A549 (cell line): ENCODE results near the gene ATP5F1D. TPM values are rescaled to one million over a fixed set of nuclear protein-coding genes. Genes with fewer than 3 reads are reported as not detected.
A peak's percentile ranks its signal among the peaks of the same experiment; 100 is the strongest.

Experiments used
- ATAC-seq, 2 experiments: fragments of 200-7000 bp in 1 of 2; fragments of >200 bp in 1 of 2; cut with Nextera tagmentation in 1 of 2; cut with Tn5 transposase in 1 of 2; 3 replicates each; pipeline versions ENCODE4 v1.8.0 to v1.9.1; 2018 to 2020; ENCODE audit warnings: mild to moderate bottlenecking in 1 of 2, moderate library complexity in 1 of 2
- CTCF ChIA-PET: fragments of 300-600 bp; sonication (Branson Sonifier 250); formaldehyde crosslinking; extraction: SDS; loops from one replicate; lab custom pipeline; 2021; ENCODE audit warnings: antibody characterized with exemption, inconsistent platforms; lab: Yijun Ruan, JAX
- POLR2A ChIA-PET: fragments of 350-600 bp; formaldehyde crosslinking; extraction: SDS; loops from one replicate; lab custom pipeline; 2021; ENCODE audit warnings: antibody characterized with exemption, inconsistent platforms; lab: Yijun Ruan, JAX
- DNase-seq, 2 experiments: peaks; one replicate each; pipeline versions ENCODE4 v3.0.0 to v3.0.0-alpha.2; 2011 to 2016; ENCODE audit warnings: low read depth in 1 of 2, low spot score in 1 of 2
- FAIRE-seq: peaks from 2 replicates; lab custom pipeline; 2011; peaks lifted over from hg19 to GRCh38; lab: Jason Lieb, UNC
- H3K27ac ChIP-seq, 2 experiments: fragments of >200 bp; sonication (Bioruptor Twin); formaldehyde crosslinking; 3 replicates each; pipeline ENCODE4 v1.5.1; 2016 to 2017
- H3K4me1 ChIP-seq: fragments of >200 bp; sonication (Bioruptor Twin); formaldehyde crosslinking; 3 replicates; pipeline ENCODE4 v1.6.1; 2016
- H3K4me2 ChIP-seq: fragments of >200 bp; sonication (Bioruptor Twin); formaldehyde crosslinking; 3 replicates; pipeline ENCODE4 v1.6.1; 2016
- H3K4me3 ChIP-seq: fragments of >200 bp; sonication (Bioruptor Twin); formaldehyde crosslinking; 3 replicates; pipeline ENCODE4 v1.5.1; 2016
- H3K9me3 ChIP-seq: fragments of >200 bp; sonication (Bioruptor Twin); formaldehyde crosslinking; 3 replicates; pipeline ENCODE4 v1.6.1; 2016
- CHD2 ChIP-seq: fragments of 150-350 bp; IDR thresholded peaks from 2 replicates; pipeline ENCODE4 v1.6.1; 2014; ENCODE audit warnings: low read length; ENCODE audit not compliant: partially characterized antibody
- EP300 ChIP-seq, 2 experiments: fragments of >200 bp; sonication (Bioruptor Twin); formaldehyde crosslinking; IDR thresholded peaks; 2 replicates in 1 of 2; 3 replicates in 1 of 2; pipeline ENCODE4 v1.6.1; 2016 to 2017
- ESRRA ChIP-seq: fragments of 150-350 bp; IDR thresholded peaks from 2 replicates; pipeline ENCODE4 v1.6.1; 2014; ENCODE audit warnings: mild to moderate bottlenecking, low read length, borderline replicate concordance
- HDAC2 ChIP-seq: fragments of 200-600 bp; sonication (generic); IDR thresholded peaks from 2 replicates; pipeline ENCODE4 v1.6.1; 2016
- HOXB13 ChIP-seq: fragments of 250-450 bp; sonication (Bioruptor Pico); IDR thresholded peaks from 2 replicates; pipeline ENCODE4 v1.5.0; 2020; ENCODE audit warnings: low read depth, mild to moderate bottlenecking, moderate library complexity
- KDM1A ChIP-seq: fragments of 200-600 bp; sonication (generic); IDR thresholded peaks from 2 replicates; pipeline ENCODE4 v1.6.1; 2016; ENCODE audit warnings: low read depth, mild to moderate bottlenecking
- MAZ ChIP-seq: fragments of 150-350 bp; IDR thresholded peaks from 2 replicates; pipeline ENCODE4 v1.6.1; 2014; ENCODE audit warnings: antibody characterized with exemption, low read depth, low read length, borderline replicate concordance
- NR3C1 ChIP-seq: fragments of >200 bp; sonication (Bioruptor Twin); formaldehyde crosslinking; IDR thresholded peaks from 3 replicates; pipeline ENCODE4 v1.6.1; 2017
- RFX5 ChIP-seq: fragments of 450-650 bp; IDR thresholded peaks from 2 replicates; pipeline ENCODE4 v1.7.1; 2014; ENCODE audit warnings: antibody characterized with exemption, mild to moderate bottlenecking, moderate library complexity
- RNF2 ChIP-seq: fragments of 200-600 bp; sonication (generic); IDR thresholded peaks from 2 replicates; pipeline ENCODE4 v1.6.1; 2016; ENCODE audit warnings: low read depth, mild to moderate bottlenecking, antibody characterized with exemption, moderate library complexity, borderline replicate concordance
- WGBS: methylation state at CpG from one replicate; pipeline ENCODE4 v1.1.6; 2017; ENCODE audit errors: missing lambda C conversion rate; 5-methylcytosine and 5-hydroxymethylcytosine counted together
- polyA plus RNA-seq, 4 experiments: library from polyadenylated mRNA; depleted of rRNA in 3 of 4; stranded (reverse); fragments of >200 nt; fragmentation: RNase III in 1 of 4; extraction: RNeasy Plus Mini Kit Qiagen cat#74134 plus additional on column Dnase treatment in 1 of 4; gene quantifications; 2 replicates in 3 of 4; 3 replicates in 1 of 4; pipeline ENCODE4 v1.2.3, GENCODE V29; 2011 to 2017
- TF ChIP-seq, protein P1 (sequence below): fragments of >200 bp; sonication (Bioruptor Twin); formaldehyde crosslinking; IDR thresholded peaks from 3 replicates; pipeline ENCODE4 v1.5.1; 2016
- TF ChIP-seq, protein P2 (sequence below): fragments of 450-650 bp; IDR thresholded peaks from 2 replicates; pipeline ENCODE4 v1.6.1; 2014; ENCODE audit warnings: antibody characterized with exemption
- TF ChIP-seq, protein P3 (sequence below): fragments of >200 bp; sonication (Bioruptor Twin); formaldehyde crosslinking; IDR thresholded peaks from 2 replicates; pipeline ENCODE4 v1.6.1; 2016
- TF ChIP-seq, protein P4 (sequence below): IDR thresholded peaks from 2 replicates; pipeline ENCODE4 v1.6.1; 2012
- TF ChIP-seq, protein P5 (sequence below): fragments of 250-450 bp; sonication (Bioruptor Pico); IDR thresholded peaks from 2 replicates; pipeline ENCODE4 v1.5.0; 2021; ENCODE audit warnings: mild to moderate bottlenecking, moderate library complexity, borderline replicate concordance
- TF ChIP-seq, protein P6 (sequence below): IDR thresholded peaks from 2 replicates; pipeline ENCODE4 v1.6.1; 2012; ENCODE audit warnings: low read depth, borderline replicate concordance

ATP5F1D gene
- polyA plus RNA-seq, 2 of the 4 experiments (the other 2 are of a cell fraction), result 28.7 to 96.9 TPM

DNA sequence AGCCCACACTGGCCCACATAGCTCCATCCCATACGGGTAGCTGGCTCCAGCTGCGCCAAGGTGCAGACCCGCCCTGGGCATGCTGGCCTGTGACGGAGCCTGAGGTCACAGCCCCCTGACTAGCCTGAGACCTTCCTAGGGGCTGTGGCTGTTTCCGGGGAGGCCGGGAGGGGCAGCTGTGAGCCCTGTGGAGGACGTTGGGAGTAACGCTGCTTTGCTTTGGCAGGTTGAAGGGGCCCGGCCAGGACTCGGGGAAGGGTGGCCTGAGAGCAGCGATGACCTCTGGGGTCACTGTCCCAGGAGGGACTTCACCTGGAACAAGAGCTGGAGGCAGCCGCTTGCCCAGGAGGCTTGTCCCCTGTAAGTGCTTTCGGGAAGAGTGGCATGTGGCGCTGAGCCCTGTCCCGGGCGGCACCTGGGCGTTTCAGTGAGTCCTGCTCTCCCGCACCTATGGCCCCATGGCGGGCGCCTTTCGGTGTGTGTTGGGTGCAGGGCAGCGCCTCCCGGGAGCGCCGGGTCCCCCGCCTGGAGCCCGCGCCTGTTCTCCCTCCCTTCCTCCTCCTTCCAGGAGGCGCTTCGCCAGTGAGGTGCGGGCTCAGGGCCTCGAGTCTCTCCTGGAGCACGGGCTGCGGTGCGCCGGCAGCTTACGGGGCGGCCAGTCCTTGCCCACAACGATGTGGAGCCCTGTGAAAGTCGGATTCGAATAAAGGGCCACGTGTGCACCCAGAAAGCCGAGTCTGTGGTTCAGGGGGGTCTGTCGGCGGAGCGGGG is 32.7 kb downstream of the ATP5F1D start:
- Histone ChIP-seq H3K27ac (peak overlapping the region; percentile 96 to 100; a peak in 5 of 6 replicates), H3K4me2 (peak overlapping the region; percentile 99), H3K4me3 (peak overlapping the region; percentile 80), H3K9me3 (no peaks in the 10 kb centered on the region), H3K4me1 (peaks cover 43% of the 10 kb centered on the region)
- DNase-seq, result no peak
- CTCF ChIA-PET, result interaction anchor here (1.6 to 5.3 kb wide), 2 partner anchors 30 to 171 kb away, joined by 3 to 39 read pairs; no protein-coding TSS in a partner anchor
- FAIRE-seq, result no peak
- POLR2A ChIA-PET, result no interaction called here
- TF ChIP-seq, protein P1, sequence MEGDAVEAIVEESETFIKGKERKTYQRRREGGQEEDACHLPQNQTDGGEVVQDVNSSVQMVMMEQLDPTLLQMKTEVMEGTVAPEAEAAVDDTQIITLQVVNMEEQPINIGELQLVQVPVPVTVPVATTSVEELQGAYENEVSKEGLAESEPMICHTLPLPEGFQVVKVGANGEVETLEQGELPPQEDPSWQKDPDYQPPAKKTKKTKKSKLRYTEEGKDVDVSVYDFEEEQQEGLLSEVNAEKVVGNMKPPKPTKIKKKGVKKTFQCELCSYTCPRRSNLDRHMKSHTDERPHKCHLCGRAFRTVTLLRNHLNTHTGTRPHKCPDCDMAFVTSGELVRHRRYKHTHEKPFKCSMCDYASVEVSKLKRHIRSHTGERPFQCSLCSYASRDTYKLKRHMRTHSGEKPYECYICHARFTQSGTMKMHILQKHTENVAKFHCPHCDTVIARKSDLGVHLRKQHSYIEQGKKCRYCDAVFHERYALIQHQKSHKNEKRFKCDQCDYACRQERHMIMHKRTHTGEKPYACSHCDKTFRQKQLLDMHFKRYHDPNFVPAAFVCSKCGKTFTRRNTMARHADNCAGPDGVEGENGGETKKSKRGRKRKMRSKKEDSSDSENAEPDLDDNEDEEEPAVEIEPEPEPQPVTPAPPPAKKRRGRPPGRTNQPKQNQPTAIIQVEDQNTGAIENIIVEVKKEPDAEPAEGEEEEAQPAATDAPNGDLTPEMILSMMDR, result no peak
- no peak for TF ChIP-seq MAZ
- TF ChIP-seq ESRRA, result no peak
- no peak for TF ChIP-seq KDM1A
- TF ChIP-seq, protein P2, sequence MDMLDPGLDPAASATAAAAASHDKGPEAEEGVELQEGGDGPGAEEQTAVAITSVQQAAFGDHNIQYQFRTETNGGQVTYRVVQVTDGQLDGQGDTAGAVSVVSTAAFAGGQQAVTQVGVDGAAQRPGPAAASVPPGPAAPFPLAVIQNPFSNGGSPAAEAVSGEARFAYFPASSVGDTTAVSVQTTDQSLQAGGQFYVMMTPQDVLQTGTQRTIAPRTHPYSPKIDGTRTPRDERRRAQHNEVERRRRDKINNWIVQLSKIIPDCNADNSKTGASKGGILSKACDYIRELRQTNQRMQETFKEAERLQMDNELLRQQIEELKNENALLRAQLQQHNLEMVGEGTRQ, result no peak
- TF ChIP-seq HDAC2, result no peak
- TF ChIP-seq NR3C1, result no peak
- TF ChIP-seq, protein P3, sequence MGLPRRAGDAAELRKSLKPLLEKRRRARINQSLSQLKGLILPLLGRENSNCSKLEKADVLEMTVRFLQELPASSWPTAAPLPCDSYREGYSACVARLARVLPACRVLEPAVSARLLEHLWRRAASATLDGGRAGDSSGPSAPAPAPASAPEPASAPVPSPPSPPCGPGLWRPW, result no peak
- TF ChIP-seq EP300 (IDR thresholded peaks at IDR 0.05), result no peak
- no peak for TF ChIP-seq HOXB13 (CRISPR knock-in tag)
- TF ChIP-seq RFX5, result no peak
- no peak for TF ChIP-seq CHD2
- TF ChIP-seq, protein P4, sequence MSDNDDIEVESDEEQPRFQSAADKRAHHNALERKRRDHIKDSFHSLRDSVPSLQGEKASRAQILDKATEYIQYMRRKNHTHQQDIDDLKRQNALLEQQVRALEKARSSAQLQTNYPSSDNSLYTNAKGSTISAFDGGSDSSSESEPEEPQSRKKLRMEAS, result no peak
- ATAC-seq, result no peak
- WGBS, result 85% methylated on average over 20 of the region's 46 CpGs

DNA sequence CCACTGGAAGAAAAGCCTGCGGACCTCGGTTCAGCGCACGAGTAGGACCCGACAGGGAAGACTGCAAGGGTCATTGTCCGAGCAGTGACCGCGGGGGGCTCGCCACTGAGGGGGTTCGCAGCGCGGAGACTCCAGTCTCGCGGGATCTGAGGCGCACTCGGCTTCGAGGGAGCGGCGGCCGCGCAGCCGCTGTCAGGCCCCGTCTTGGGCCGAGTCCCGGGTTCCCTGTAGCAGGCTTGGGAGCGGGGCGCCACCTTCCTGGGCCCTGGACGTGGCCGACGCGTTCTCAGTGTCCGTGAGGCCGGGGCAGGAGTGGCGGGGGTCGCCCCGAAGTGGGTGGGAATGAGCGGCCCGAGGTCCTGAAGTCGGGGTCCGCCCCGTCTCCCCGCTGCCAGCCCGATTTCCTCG is 33.3 kb downstream of the ATP5F1D start:
- H3K27ac ChIP-seq, result peak overlapping the region; percentile 96 to 100
- 57% methylated on average over 13 of the region's 44 CpGs for WGBS
- ChIA-PET CTCF (interaction anchor here (0.9 to 5.3 kb wide), 3 partner anchors 8 to 170 kb away, joined by 3 to 39 read pairs (median 3); no protein-coding TSS in a partner anchor), POLR2A (interaction anchor here (0.6 to 1.0 kb wide), 11 partner anchors 9 to 108 kb away, joined by 3 to 13 read pairs (median 4); a partner anchor contains a TSS)
- H3K9me3 ChIP-seq, result no peaks in the 10 kb centered on the region
- TF ChIP-seq, protein P5, sequence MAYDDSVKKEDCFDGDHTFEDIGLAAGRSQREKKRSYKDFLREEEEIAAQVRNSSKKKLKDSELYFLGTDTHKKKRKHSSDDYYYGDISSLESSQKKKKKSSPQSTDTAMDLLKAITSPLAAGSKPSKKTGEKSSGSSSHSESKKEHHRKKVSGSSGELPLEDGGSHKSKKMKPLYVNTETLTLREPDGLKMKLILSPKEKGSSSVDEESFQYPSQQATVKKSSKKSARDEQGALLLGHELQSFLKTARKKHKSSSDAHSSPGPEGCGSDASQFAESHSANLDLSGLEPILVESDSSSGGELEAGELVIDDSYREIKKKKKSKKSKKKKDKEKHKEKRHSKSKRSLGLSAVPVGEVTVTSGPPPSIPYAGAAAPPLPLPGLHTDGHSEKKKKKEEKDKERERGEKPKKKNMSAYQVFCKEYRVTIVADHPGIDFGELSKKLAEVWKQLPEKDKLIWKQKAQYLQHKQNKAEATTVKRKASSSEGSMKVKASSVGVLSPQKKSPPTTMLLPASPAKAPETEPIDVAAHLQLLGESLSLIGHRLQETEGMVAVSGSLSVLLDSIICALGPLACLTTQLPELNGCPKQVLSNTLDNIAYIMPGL (CRISPR knock-in tag), result no peak
- TF ChIP-seq RNF2, result peak; percentile 77; the same call in 1 of the 2 replicates
- TF ChIP-seq, protein P6, sequence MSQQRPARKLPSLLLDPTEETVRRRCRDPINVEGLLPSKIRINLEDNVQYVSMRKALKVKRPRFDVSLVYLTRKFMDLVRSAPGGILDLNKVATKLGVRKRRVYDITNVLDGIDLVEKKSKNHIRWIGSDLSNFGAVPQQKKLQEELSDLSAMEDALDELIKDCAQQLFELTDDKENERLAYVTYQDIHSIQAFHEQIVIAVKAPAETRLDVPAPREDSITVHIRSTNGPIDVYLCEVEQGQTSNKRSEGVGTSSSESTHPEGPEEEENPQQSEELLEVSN, result 0 out of 2 replicates have a peak, but pooled peaks have one; percentile 24
- H3K4me2 ChIP-seq, result peak overlapping the region; percentile 99
- FAIRE-seq, result no peak
- peak in 1 of 2 experiments; percentile 1; a peak in 2 of 6 replicates for ATAC-seq
- peak overlapping the region; percentile 80 for H3K4me3 ChIP-seq
- peaks cover 43% of the 10 kb centered on the region for H3K4me1 ChIP-seq
- no peak for DNase-seq
